HEK293 (cell line): ENCODE measurements around the gene ATP8B4.

Experiments
- CTCF ChIA-PET: fragments of 350-600 bp; formaldehyde crosslinking; extraction: SDS; loops from one replicate; lab custom pipeline; 2021; ENCODE audit warnings: antibody characterized with exemption; lab: Yijun Ruan, JAX
- POLR2A ChIA-PET: fragments of 300-600 bp; formaldehyde crosslinking; extraction: SDS; loops from one replicate; lab custom pipeline; 2020; ENCODE audit warnings: antibody characterized with exemption, inconsistent platforms; lab: Yijun Ruan, JAX
- H3K27ac ChIP-seq: fragments of 200-500 bp; sonication (Bioruptor generic); 2 replicates; pipeline ENCODE4 v1.5.1; 2014; ENCODE audit warnings: low read depth, low read length, control low read depth, inconsistent platforms; ENCODE audit errors: extremely low read depth
- H3K36me3 ChIP-seq, 2 experiments: fragments of 200-500 bp in 1 of 2; sonication (Bioruptor generic) in 1 of 2; 1 replicate in 1 of 2; 2 replicates in 1 of 2; pipeline ENCODE4 v1.5.1; 2014 to 2017; ENCODE audit warnings: inconsistent platforms in 2 of 2, low read length in 2 of 2; ENCODE audit not compliant: control insufficient read depth in 2 of 2, insufficient read depth in 1 of 2
- H3K4me1 ChIP-seq: fragments of 200-500 bp; sonication (Bioruptor generic); 2 replicates; pipeline ENCODE4 v1.5.1; 2014; ENCODE audit warnings: mild to moderate bottlenecking, low read length, inconsistent platforms; ENCODE audit not compliant: control insufficient read depth, insufficient read depth
- H3K4me3 ChIP-seq: 2 replicates; pipeline ENCODE4 v1.5.1; 2011; ENCODE audit warnings: low read depth, mild to moderate bottlenecking, control low read depth, low read length, moderate library complexity
- H3K9me3 ChIP-seq: fragments of 200-500 bp; sonication (Bioruptor generic); 2 replicates; pipeline ENCODE4 v1.5.1; 2014; ENCODE audit warnings: low read depth, low read length, inconsistent platforms; ENCODE audit not compliant: control insufficient read depth, insufficient read depth
- ATF2 ChIP-seq: fragments of 450-650 bp; formaldehyde crosslinking; IDR thresholded peaks from 2 replicates; pipeline ENCODE4 v1.5.1; 2016; ENCODE audit warnings: missing biosample characterization, missing genetic modification characterization, low read depth
- BCL11A ChIP-seq: fragments of 450-650 bp; formaldehyde crosslinking; IDR thresholded peaks from 2 replicates; pipeline ENCODE4 v1.5.1; 2016; ENCODE audit warnings: low read depth, missing biosample characterization, missing genetic modification characterization
- BCL11B ChIP-seq: fragments of 450-650 bp; formaldehyde crosslinking; IDR thresholded peaks from 2 replicates; pipeline ENCODE4 v1.5.1; 2016; ENCODE audit warnings: low read depth, missing biosample characterization, missing genetic modification characterization
- CTCF ChIP-seq: fragments of 450-650 bp; formaldehyde crosslinking; IDR thresholded peaks from 2 replicates; pipeline ENCODE4 v1.5.1; 2016; ENCODE audit warnings: missing biosample characterization, missing genetic modification characterization
- HIC1 ChIP-seq: fragments of 450-650 bp; formaldehyde crosslinking; IDR thresholded peaks from 2 replicates; pipeline ENCODE4 v1.5.1; 2016; ENCODE audit warnings: missing biosample characterization, missing genetic modification characterization
- KLF9 ChIP-seq: fragments of 450-650 bp; formaldehyde crosslinking; IDR thresholded peaks from 2 replicates; pipeline ENCODE4 v1.5.1; 2016; ENCODE audit warnings: missing biosample characterization, missing genetic modification characterization, low read depth
- MEIS1 ChIP-seq: sonication (generic); formaldehyde crosslinking; IDR thresholded peaks from 2 replicates; pipeline ENCODE4 v1.8.1; 2022; ENCODE audit warnings: missing genetic modification reagents, mild to moderate bottlenecking, borderline replicate concordance
- SP3 ChIP-seq: fragments of 450-650 bp; formaldehyde crosslinking; IDR thresholded peaks from 2 replicates; pipeline ENCODE4 v1.5.1; 2016; ENCODE audit warnings: missing biosample characterization, missing genetic modification characterization
- ZBTB7A ChIP-seq: fragments of 450-650 bp; formaldehyde crosslinking; IDR thresholded peaks from 2 replicates; pipeline ENCODE4 v1.5.1; 2016; ENCODE audit warnings: low read depth, missing biosample characterization, missing genetic modification characterization
- ZBTB8A ChIP-seq: fragments of 450-650 bp; formaldehyde crosslinking; IDR thresholded peaks from 2 replicates; pipeline ENCODE4 v1.5.1; 2016; ENCODE audit warnings: missing biosample characterization, missing genetic modification characterization
- ZNF138 ChIP-seq: fragments of 450-650 bp; formaldehyde crosslinking; IDR thresholded peaks from 2 replicates; pipeline ENCODE4 v1.5.1; 2016; ENCODE audit warnings: missing biosample characterization, missing genetic modification characterization, borderline replicate concordance
- ZNF426 ChIP-seq: fragments of 450-650 bp; formaldehyde crosslinking; IDR thresholded peaks from 2 replicates; pipeline ENCODE4 v1.5.1; 2017; ENCODE audit warnings: missing biosample characterization, missing genetic modification characterization, mild to moderate bottlenecking, inconsistent platforms, moderate library complexity
- ZNF518A ChIP-seq: fragments of 450-650 bp; formaldehyde crosslinking; conservative IDR thresholded peaks from 2 replicates; pipeline ENCODE4 v1.5.1; 2016; ENCODE audit warnings: low read depth, missing biosample characterization, missing genetic modification characterization
- ZNF555 ChIP-seq: fragments of 450-650 bp; formaldehyde crosslinking; conservative IDR thresholded peaks from 2 replicates; pipeline ENCODE4 v1.5.1; 2017; ENCODE audit warnings: missing biosample characterization, mild to moderate bottlenecking, missing genetic modification characterization, inconsistent platforms
- ZNF645 ChIP-seq: fragments of 450-650 bp; formaldehyde crosslinking; IDR thresholded peaks from 2 replicates; pipeline ENCODE4; 2016; ENCODE audit warnings: missing biosample characterization, missing genetic modification characterization
- ZNF830 ChIP-seq: fragments of 450-650 bp; IDR thresholded peaks from 2 replicates; pipeline ENCODE4 v1.5.0; 2018; ENCODE audit warnings: missing biosample characterization, missing genetic modification characterization, low read depth, mild to moderate bottlenecking, moderate library complexity

ATP8B4 gene

GRCh38 chr15:49827311-49827710, 291.7 kb downstream of the ATP8B4 start:
- no peaks in the 10 kb centered on the region for H3K9me3 ChIP-seq
- CTCF ChIA-PET, result no interaction called here
- H3K4me3 ChIP-seq, result no peak overlapping the region
- TF ChIP-seq KLF9 (no peak), ZNF138 (no peak), HIC1 (tag by site-specific recombination) (no peak), ZNF518A (tag by site-specific recombination) (no peak), BCL11B (no peak)
- no peaks in the 10 kb centered on the region for H3K36me3 ChIP-seq
- H3K4me1 ChIP-seq, result no peaks in the 10 kb centered on the region
- POLR2A ChIA-PET, result no interaction called here
- no peak overlapping the region for H3K27ac ChIP-seq

GRCh38 chr15:49826640-49827234, 292.3 kb downstream of the ATP8B4 start:
- Histone ChIP-seq H3K36me3 (no peaks in the 10 kb centered on the region), H3K9me3 (no peaks in the 10 kb centered on the region), H3K27ac (no peak overlapping the region), H3K4me3 (no peak overlapping the region), H3K4me1 (no peaks in the 10 kb centered on the region)
- TF ChIP-seq BCL11A (tag by site-specific recombination), result no peak
- TF ChIP-seq CTCF (tag by site-specific recombination), result no peak
- no peak for TF ChIP-seq ZNF138
- no peak for TF ChIP-seq ZBTB8A (tag by site-specific recombination)
- no peak for TF ChIP-seq BCL11B
- TF ChIP-seq ZNF426 (tag by site-specific recombination), result no peak
- no peak for TF ChIP-seq MEIS1 (CRISPR knock-in tag)
- no peak for TF ChIP-seq SP3 (tag by site-specific recombination)
- no peak for TF ChIP-seq ZBTB7A (tag by site-specific recombination)
- no peak for TF ChIP-seq ZNF555 (tag by site-specific recombination)
- TF ChIP-seq ZNF645, result no peak
- TF ChIP-seq ZNF830 (tag by site-specific recombination), result no peak
- no peak for TF ChIP-seq ATF2
- ChIA-PET CTCF (no interaction called here), POLR2A (no interaction called here)
